ENCODE results near the gene SLX4. TPM values are rescaled to one million over a fixed set of nuclear protein-coding genes. Genes with fewer than 3 reads are reported as not detected.
A peak's percentile ranks its signal among the peaks of the same experiment; 100 is the strongest.

The SLX4 gene
- total and polyA plus RNA-seq, 9 of the 15 experiments (the other 6 are each of a cell fraction or from before 2014, with no cell fraction given), result 0.29 to 7.9 (median 3.8) TPM

DNA sequence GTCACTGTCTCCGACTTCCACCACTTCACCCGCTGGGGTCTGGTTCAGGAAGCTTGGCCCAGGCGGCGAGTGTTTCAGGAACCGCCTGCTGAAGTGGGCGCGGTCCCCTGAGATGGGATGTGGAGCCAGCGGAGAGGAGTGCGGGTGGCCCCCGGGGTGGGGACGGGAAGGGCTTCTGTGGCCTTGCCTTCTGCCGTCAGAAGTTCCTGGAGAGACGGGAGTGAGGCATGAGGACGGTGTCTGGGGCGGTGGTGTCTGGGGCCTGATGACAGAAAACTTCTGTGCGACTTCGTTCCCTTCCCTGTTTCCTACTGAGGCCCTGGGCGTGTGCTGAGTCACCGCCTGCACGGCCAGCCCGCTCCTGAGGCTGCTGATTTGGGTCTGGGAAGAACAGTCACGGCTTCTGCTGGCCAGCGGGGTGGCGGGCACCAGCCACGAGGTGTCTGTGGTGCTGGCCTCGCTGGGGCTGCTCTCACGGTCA is 21.9 kb downstream of the SLX4 start (continued):
- TF ChIP-seq, protein P1, sequence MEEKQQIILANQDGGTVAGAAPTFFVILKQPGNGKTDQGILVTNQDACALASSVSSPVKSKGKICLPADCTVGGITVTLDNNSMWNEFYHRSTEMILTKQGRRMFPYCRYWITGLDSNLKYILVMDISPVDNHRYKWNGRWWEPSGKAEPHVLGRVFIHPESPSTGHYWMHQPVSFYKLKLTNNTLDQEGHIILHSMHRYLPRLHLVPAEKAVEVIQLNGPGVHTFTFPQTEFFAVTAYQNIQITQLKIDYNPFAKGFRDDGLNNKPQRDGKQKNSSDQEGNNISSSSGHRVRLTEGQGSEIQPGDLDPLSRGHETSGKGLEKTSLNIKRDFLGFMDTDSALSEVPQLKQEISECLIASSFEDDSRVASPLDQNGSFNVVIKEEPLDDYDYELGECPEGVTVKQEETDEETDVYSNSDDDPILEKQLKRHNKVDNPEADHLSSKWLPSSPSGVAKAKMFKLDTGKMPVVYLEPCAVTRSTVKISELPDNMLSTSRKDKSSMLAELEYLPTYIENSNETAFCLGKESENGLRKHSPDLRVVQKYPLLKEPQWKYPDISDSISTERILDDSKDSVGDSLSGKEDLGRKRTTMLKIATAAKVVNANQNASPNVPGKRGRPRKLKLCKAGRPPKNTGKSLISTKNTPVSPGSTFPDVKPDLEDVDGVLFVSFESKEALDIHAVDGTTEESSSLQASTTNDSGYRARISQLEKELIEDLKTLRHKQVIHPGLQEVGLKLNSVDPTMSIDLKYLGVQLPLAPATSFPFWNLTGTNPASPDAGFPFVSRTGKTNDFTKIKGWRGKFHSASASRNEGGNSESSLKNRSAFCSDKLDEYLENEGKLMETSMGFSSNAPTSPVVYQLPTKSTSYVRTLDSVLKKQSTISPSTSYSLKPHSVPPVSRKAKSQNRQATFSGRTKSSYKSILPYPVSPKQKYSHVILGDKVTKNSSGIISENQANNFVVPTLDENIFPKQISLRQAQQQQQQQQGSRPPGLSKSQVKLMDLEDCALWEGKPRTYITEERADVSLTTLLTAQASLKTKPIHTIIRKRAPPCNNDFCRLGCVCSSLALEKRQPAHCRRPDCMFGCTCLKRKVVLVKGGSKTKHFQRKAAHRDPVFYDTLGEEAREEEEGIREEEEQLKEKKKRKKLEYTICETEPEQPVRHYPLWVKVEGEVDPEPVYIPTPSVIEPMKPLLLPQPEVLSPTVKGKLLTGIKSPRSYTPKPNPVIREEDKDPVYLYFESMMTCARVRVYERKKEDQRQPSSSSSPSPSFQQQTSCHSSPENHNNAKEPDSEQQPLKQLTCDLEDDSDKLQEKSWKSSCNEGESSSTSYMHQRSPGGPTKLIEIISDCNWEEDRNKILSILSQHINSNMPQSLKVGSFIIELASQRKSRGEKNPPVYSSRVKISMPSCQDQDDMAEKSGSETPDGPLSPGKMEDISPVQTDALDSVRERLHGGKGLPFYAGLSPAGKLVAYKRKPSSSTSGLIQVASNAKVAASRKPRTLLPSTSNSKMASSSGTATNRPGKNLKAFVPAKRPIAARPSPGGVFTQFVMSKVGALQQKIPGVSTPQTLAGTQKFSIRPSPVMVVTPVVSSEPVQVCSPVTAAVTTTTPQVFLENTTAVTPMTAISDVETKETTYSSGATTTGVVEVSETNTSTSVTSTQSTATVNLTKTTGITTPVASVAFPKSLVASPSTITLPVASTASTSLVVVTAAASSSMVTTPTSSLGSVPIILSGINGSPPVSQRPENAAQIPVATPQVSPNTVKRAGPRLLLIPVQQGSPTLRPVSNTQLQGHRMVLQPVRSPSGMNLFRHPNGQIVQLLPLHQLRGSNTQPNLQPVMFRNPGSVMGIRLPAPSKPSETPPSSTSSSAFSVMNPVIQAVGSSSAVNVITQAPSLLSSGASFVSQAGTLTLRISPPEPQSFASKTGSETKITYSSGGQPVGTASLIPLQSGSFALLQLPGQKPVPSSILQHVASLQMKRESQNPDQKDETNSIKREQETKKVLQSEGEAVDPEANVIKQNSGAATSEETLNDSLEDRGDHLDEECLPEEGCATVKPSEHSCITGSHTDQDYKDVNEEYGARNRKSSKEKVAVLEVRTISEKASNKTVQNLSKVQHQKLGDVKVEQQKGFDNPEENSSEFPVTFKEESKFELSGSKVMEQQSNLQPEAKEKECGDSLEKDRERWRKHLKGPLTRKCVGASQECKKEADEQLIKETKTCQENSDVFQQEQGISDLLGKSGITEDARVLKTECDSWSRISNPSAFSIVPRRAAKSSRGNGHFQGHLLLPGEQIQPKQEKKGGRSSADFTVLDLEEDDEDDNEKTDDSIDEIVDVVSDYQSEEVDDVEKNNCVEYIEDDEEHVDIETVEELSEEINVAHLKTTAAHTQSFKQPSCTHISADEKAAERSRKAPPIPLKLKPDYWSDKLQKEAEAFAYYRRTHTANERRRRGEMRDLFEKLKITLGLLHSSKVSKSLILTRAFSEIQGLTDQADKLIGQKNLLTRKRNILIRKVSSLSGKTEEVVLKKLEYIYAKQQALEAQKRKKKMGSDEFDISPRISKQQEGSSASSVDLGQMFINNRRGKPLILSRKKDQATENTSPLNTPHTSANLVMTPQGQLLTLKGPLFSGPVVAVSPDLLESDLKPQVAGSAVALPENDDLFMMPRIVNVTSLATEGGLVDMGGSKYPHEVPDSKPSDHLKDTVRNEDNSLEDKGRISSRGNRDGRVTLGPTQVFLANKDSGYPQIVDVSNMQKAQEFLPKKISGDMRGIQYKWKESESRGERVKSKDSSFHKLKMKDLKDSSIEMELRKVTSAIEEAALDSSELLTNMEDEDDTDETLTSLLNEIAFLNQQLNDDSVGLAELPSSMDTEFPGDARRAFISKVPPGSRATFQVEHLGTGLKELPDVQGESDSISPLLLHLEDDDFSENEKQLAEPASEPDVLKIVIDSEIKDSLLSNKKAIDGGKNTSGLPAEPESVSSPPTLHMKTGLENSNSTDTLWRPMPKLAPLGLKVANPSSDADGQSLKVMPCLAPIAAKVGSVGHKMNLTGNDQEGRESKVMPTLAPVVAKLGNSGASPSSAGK (IDR thresholded peaks at IDR 0.05), result peak; percentile 80
- TF ChIP-seq POLR2G (IDR thresholded peaks at IDR 0.05; ENCODE audit: low read depth, low read length) (peak; percentile 48), NR2F6 (CRISPR knock-in tag; IDR thresholded peaks at IDR 0.05) (no peak), C11orf30 (IDR thresholded peaks at IDR 0.05; ENCODE audit: low read depth) (peak; percentile 93), NR2C2 (CRISPR knock-in tag; IDR thresholded peaks at IDR 0.05) (no peak), NR2C2 (tag; IDR thresholded peaks at IDR 0.05) (no peak), MAFK (IDR thresholded peaks at IDR 0.05; ENCODE audit: low read length) (peak; percentile 76), XRCC5 (IDR thresholded peaks at IDR 0.05; ENCODE audit: low read depth, low read length) (no peak), ARID1B (IDR thresholded peaks at IDR 0.05) (0 out of 2 replicates have a peak, but pooled peaks have one; percentile 37), MEIS2 (IDR thresholded peaks at IDR 0.05; ENCODE audit: partially characterized antibody) (no peak), TEAD4 (IDR thresholded peaks at IDR 0.05; ENCODE audit: low read length) (no peak), TEAD4 (CRISPR knock-in tag; IDR thresholded peaks at IDR 0.05; ENCODE audit: borderline replicate concordance) (no peak), DPF2 (IDR thresholded peaks at IDR 0.05) (peak; percentile 36; the same call in 1 of the 2 replicates)
- TF ChIP-seq, protein P2, sequence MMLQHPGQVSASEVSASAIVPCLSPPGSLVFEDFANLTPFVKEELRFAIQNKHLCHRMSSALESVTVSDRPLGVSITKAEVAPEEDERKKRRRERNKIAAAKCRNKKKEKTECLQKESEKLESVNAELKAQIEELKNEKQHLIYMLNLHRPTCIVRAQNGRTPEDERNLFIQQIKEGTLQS (IDR thresholded peaks at IDR 0.05), result peak; percentile 53; the same call in 1 of the 2 replicates
- TF ChIP-seq, protein P2 (CRISPR knock-in tag; conservative IDR thresholded peaks at IDR 0.05), result no peak
- TF ChIP-seq, protein P3, sequence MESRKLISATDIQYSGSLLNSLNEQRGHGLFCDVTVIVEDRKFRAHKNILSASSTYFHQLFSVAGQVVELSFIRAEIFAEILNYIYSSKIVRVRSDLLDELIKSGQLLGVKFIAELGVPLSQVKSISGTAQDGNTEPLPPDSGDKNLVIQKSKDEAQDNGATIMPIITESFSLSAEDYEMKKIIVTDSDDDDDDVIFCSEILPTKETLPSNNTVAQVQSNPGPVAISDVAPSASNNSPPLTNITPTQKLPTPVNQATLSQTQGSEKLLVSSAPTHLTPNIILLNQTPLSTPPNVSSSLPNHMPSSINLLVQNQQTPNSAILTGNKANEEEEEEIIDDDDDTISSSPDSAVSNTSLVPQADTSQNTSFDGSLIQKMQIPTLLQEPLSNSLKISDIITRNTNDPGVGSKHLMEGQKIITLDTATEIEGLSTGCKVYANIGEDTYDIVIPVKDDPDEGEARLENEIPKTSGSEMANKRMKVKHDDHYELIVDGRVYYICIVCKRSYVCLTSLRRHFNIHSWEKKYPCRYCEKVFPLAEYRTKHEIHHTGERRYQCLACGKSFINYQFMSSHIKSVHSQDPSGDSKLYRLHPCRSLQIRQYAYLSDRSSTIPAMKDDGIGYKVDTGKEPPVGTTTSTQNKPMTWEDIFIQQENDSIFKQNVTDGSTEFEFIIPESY (CRISPR knock-in tag; IDR thresholded peaks at IDR 0.05), result peak; percentile 86
